Right atrium auricular region (tissue), 2 donors: Measurements from ENCODE around the gene PDCL3. TPM values are rescaled to one million over a fixed set of nuclear protein-coding genes. Genes with fewer than 3 reads are reported as not detected.
A peak's percentile ranks its signal among the peaks of the same experiment; 100 is the strongest.

Source experiments
- DNase-seq: peaks from one replicate; pipeline ENCODE4 v3.0.0-alpha.2; 2019; ENCODE audit warnings: low spot score
- H3K27ac ChIP-seq, 2 donors: fragments of 200-600 bp; sonication (generic); 1 replicate in 1 of 2; 2 replicates in 1 of 2; pipeline ENCODE4 v1.5.1; 2016 to 2019
- H3K27me3 ChIP-seq, 2 donors: fragments of 200-600 bp; sonication (generic); one replicate each; pipeline versions ENCODE4 v1.5.1 to v1.6.0; 2017 to 2019
- H3K36me3 ChIP-seq: fragments of 200-600 bp; sonication (generic); one replicate; pipeline ENCODE4 v1.5.1; 2016
- H3K4me1 ChIP-seq, 2 donors: fragments of 200-600 bp; sonication (generic); one replicate each; pipeline versions ENCODE4 v1.5.1 to v1.6.0; 2017 to 2019
- H3K4me3 ChIP-seq, 2 donors: fragments of 200-600 bp; sonication (generic); 1 replicate in 1 of 2; 2 replicates in 1 of 2; pipeline ENCODE4 v1.5.1; 2017 to 2019; ENCODE audit warnings: mild to moderate bottlenecking in 1 of 2, moderate library complexity in 1 of 2
- H3K9me3 ChIP-seq, 2 donors: fragments of 200-600 bp; sonication (generic); one replicate each; pipeline ENCODE4 v1.5.1; 2019
- total RNA-seq, 2 donors: library from RNA; depleted of rRNA; stranded (reverse); fragments of >200 nt; gene quantifications; one replicate each; pipeline ENCODE4 v1.1.0, GENCODE V29; 2016
- TF ChIP-seq, protein P1 (sequence below), 2 donors: fragments of 200-600 bp; sonication (generic); IDR thresholded peaks; one replicate each; pipeline ENCODE4 v1.5.1; 2019; ENCODE audit warnings: antibody characterized with exemption in 2 of 2

The PDCL3 gene
- total RNA-seq, 2 donors from 2014 or later = 13.6 to 18.8 TPM

DNA sequence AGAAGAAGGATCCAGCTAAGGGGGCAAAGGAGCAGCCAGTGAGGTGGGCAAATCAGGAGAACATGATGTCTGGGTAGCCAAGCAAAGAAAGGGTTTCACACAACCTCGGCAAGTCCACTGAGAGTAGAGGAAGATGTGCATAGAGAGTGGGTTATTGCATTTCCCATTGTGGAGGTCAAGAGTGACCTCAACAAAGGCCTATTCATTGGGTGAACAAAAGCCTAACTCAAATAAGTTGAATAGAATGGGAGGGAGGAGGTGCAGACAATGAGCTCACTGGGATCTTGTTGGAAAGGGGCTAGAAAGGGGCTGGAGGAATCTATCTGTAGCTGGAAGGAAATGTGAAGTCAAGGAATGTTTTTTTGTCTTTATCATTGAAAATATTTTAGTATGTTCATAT is 14.0 kb upstream of the PDCL3 start:
- Histone ChIP-seq H3K4me3 (no peak overlapping the region), H3K27me3 (no peaks in the 10 kb centered on the region), H3K36me3 (no peaks in the 10 kb centered on the region), H3K4me1 (no peaks in the 10 kb centered on the region), H3K9me3 (no peaks in the 10 kb centered on the region), H3K27ac (no peak overlapping the region)
- TF ChIP-seq, protein P1, sequence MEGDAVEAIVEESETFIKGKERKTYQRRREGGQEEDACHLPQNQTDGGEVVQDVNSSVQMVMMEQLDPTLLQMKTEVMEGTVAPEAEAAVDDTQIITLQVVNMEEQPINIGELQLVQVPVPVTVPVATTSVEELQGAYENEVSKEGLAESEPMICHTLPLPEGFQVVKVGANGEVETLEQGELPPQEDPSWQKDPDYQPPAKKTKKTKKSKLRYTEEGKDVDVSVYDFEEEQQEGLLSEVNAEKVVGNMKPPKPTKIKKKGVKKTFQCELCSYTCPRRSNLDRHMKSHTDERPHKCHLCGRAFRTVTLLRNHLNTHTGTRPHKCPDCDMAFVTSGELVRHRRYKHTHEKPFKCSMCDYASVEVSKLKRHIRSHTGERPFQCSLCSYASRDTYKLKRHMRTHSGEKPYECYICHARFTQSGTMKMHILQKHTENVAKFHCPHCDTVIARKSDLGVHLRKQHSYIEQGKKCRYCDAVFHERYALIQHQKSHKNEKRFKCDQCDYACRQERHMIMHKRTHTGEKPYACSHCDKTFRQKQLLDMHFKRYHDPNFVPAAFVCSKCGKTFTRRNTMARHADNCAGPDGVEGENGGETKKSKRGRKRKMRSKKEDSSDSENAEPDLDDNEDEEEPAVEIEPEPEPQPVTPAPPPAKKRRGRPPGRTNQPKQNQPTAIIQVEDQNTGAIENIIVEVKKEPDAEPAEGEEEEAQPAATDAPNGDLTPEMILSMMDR (IDR thresholded peaks at IDR 0.05) = no peak
- DNase-seq = no peak

DNA sequence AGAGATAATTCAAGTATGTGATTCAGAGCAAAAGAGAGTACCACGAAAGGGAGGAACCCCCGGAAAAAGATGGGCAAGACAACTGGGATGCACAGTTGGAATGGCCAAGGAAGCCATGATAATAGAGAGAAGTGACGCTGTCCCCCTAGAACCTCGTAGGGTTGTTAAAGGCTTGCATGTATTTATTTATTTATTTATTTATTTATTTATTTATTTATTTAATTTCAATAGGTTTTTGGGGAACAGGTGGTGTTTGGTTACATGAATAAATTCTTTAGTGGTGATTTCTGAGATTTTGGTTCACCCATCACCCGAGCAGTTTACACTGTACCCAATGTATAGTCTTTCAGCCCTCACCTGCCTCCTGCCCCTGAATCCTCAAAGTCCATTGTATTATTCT is 11.5 kb upstream of the PDCL3 start:
- Histone ChIP-seq H3K36me3 (no peaks in the 10 kb centered on the region), H3K4me1 (no peaks in the 10 kb centered on the region), H3K27me3 (no peaks in the 10 kb centered on the region), H3K27ac (no peak overlapping the region), H3K4me3 (no peak overlapping the region), H3K9me3 (no peaks in the 10 kb centered on the region)
- TF ChIP-seq, protein P1 (IDR thresholded peaks at IDR 0.05) = no peak
- no peak for DNase-seq

DNA sequence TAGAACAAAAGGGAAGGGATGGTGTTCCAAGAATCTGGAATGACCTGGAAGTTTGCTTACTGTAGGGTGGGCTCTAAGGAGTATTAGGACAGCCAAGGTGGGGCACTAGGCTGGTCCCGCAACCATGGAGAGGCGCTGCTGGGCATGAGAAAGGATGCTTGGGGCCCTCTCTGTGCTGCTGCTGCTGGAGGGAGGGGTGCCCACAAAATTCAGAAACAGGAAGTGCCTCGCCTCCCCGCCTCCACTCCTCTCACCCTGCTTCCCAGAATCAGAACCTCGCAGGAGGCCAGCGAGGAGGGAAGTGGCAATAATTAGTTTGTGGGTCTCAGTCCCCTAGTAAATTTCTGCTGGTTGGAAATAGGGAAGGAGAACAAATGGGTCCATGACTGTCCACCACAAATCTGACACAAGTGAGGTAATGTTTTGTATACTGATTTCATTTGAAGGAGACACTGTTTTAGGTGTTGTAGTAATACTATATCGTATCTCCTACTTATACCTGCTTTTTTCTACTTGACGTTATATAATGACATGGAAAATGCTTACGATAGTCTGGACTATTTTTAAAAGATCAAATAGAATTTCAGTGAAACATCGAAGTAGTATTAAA is 7.9 kb upstream of the PDCL3 start:
- H3K4me3 ChIP-seq = no peak overlapping the region
- no peaks in the 10 kb centered on the region for H3K4me1 ChIP-seq
- H3K36me3 ChIP-seq = no peaks in the 10 kb centered on the region
- no peak overlapping the region for H3K27ac ChIP-seq
- TF ChIP-seq, protein P1 (IDR thresholded peaks at IDR 0.05) = no peak
- no peaks in the 10 kb centered on the region for H3K27me3 ChIP-seq
- no peak for DNase-seq
- H3K9me3 ChIP-seq = no peaks in the 10 kb centered on the region

DNA sequence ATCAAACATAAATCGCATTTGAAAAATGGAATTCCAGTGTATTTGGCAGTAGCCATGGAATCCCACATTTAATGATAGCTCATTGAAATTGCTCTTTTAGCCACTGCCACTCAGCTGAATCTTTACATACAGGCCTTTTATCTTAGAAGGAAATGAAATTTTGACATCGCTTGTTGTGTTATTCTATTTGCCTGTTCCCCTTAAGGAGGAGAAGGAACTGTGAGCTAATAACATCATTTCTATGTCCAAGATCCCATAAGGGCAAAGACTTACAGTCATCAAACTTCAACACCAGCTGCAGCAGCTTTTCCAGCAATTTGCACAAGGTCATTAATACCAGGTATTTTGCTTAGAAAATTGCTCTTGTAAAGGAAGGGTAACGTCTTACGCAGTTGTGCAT is 6.0 kb upstream of the PDCL3 start:
- no peak overlapping the region for H3K4me3 ChIP-seq
- H3K4me1 ChIP-seq = peaks cover 0 to under 1% of the 10 kb centered on the region in 2 donors
- no peaks in the 10 kb centered on the region for H3K9me3 ChIP-seq
- no peaks in the 10 kb centered on the region for H3K36me3 ChIP-seq
- DNase-seq = no peak
- H3K27ac ChIP-seq = no peak overlapping the region
- TF ChIP-seq, protein P1 (IDR thresholded peaks at IDR 0.05) = no peak
- H3K27me3 ChIP-seq = no peaks in the 10 kb centered on the region

DNA sequence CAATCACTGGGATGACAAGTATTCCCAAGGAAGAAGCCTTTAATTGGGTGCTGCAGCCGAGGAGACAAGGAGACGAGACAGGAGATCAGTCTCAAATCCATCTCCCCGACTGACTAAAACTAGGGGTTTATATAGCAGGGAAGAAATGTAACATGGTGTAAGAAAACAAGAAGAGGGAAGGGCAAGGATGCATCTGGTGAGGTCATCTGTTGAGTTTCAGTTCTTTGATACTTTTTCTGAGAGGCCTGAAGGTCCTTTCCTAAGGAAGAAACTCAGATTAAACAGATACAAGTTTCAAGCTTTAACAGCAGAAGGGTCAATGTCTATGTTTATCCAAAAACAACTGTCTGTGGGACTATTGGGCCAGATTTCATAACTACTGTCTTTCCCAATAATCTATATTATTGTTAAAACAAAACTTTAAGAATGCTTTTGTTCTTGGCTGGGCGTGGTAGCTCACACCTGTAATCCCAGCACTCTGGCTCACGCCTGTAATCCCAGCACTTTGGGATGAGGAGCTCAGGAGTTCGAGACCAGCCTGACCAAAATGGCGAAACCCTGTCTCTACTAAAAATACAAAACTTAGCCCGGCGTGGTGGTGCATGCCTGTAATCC is 2.5 kb upstream of the PDCL3 start:
- no peaks in the 10 kb centered on the region for H3K36me3 ChIP-seq
- no peak for DNase-seq
- no peaks in the 10 kb centered on the region for H3K9me3 ChIP-seq
- TF ChIP-seq, protein P1 (IDR thresholded peaks at IDR 0.05) = no peak
- peaks cover 0 to 15% of the 10 kb centered on the region in 2 donors for H3K4me1 ChIP-seq
- H3K27me3 ChIP-seq = no peaks in the 10 kb centered on the region
- no peak overlapping the region for H3K27ac ChIP-seq
- H3K4me3 ChIP-seq = no peak overlapping the region

DNA sequence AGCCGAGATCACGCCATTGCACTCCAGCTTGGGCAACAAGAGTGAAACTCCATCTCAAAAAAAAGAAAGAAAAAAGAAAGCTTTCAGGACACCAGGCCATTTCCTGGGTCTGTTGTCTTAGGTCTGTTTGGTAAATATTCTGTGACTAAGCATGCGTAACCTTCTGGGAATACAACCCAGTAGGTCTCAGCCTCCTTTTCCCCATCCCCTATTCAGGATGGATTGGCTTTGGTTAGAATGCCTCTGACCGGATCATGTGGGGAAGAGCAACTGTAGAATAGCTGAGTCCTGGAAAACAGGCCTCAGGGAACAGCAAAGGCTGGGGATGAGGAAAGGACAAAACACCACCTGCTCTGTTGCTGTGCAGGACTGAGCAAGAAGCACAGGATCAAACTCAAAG is 1.6 kb upstream of the PDCL3 start:
- H3K4me1 ChIP-seq = peaks cover 0 to 15% of the 10 kb centered on the region in 2 donors
- no peaks in the 10 kb centered on the region for H3K27me3 ChIP-seq
- no peaks in the 10 kb centered on the region for H3K9me3 ChIP-seq
- H3K4me3 ChIP-seq = no peak overlapping the region
- peaks cover 1% of the 10 kb centered on the region for H3K36me3 ChIP-seq
- no peak for DNase-seq
- peak overlapping the region; percentile 91 to 92 for H3K27ac ChIP-seq
- TF ChIP-seq, protein P1 (IDR thresholded peaks at IDR 0.05) = no peak
